MM.1S (cell line): ENCODE measurements around the gene CNTNAP2.

Experiments used
- DNase-seq: peaks from one replicate; pipeline ENCODE4 v3.0.0-alpha.2; 2015
- H2AFZ ChIP-seq: fragments of 300-600 bp; sonication (generic); 2 replicates; pipeline ENCODE4 v1.6.0; 2016; ENCODE audit warnings: antibody characterized with exemption, low read length
- H3F3A ChIP-seq: fragments of 300-600 bp; sonication (generic); 2 replicates; pipeline ENCODE4 v1.6.1; 2016; ENCODE audit warnings: mild to moderate bottlenecking, antibody characterized with exemption, low read length, moderate library complexity, mixed read lengths; ENCODE audit not compliant: insufficient read depth
- H3K27ac ChIP-seq: fragments of 300-600 bp; sonication (generic); 2 replicates; pipeline ENCODE4 v1.5.1; 2016; ENCODE audit warnings: mild to moderate bottlenecking, low read length
- H3K27me3 ChIP-seq: fragments of 300-600 bp; sonication (generic); replicated peaks from 2 replicates; pipeline ENCODE4 v1.6.0; 2016; ENCODE audit warnings: low read length; ENCODE audit not compliant: insufficient read depth
- H3K36me3 ChIP-seq: fragments of 300-600 bp; sonication (generic); replicated peaks from 2 replicates; pipeline ENCODE4 v1.6.1; 2016; ENCODE audit warnings: mild to moderate bottlenecking, low read length, mixed read lengths; ENCODE audit not compliant: insufficient read depth
- H3K4me1 ChIP-seq: fragments of 300-600 bp; sonication (generic); 2 replicates; pipeline ENCODE4 v1.6.1; 2016; ENCODE audit warnings: low read length, mixed read lengths
- H3K4me2 ChIP-seq: fragments of 300-600 bp; sonication (generic); 2 replicates; pipeline ENCODE4 v1.6.0; 2016; ENCODE audit warnings: low read depth, low read length
- H3K4me3 ChIP-seq: fragments of 300-600 bp; sonication (generic); 2 replicates; pipeline ENCODE4 v1.5.1; 2016; ENCODE audit warnings: low read length, mixed read lengths
- H3K79me2 ChIP-seq: fragments of 300-600 bp; sonication (generic); 2 replicates; pipeline ENCODE4 v1.6.1; 2016; ENCODE audit warnings: mixed run types, low read length, mixed read lengths
- H3K9ac ChIP-seq: fragments of 300-600 bp; sonication (generic); 2 replicates; pipeline ENCODE4 v1.6.1; 2016; ENCODE audit warnings: low read length, mixed read lengths
- H3K9me2 ChIP-seq: fragments of 300-600 bp; sonication (generic); replicated peaks from 2 replicates; pipeline ENCODE4 v1.6.1; 2016; ENCODE audit warnings: mild to moderate bottlenecking, low read length, mixed read lengths; ENCODE audit not compliant: insufficient read depth
- H3K9me3 ChIP-seq: fragments of 300-600 bp; sonication (generic); replicated peaks from 2 replicates; pipeline ENCODE4 v1.6.1; 2016; ENCODE audit warnings: mild to moderate bottlenecking, low read length, mixed read lengths; ENCODE audit not compliant: insufficient read depth
- H4K20me1 ChIP-seq: fragments of 300-600 bp; sonication (generic); 2 replicates; pipeline ENCODE4 v1.6.1; 2016; ENCODE audit warnings: mild to moderate bottlenecking, low read length, moderate library complexity, mixed read lengths; ENCODE audit not compliant: insufficient read depth
- CTCF ChIP-seq: fragments of 300-600 bp; sonication (generic); IDR thresholded peaks from 2 replicates; pipeline ENCODE4 v1.5.1; 2016; ENCODE audit warnings: antibody characterized with exemption, low read length, mixed read lengths
- EZH2 ChIP-seq: fragments of 300-600 bp; sonication (generic); optimal IDR thresholded peaks from 2 replicates; pipeline ENCODE3; 2017; ENCODE audit warnings: low read depth, mild to moderate bottlenecking, antibody characterized with exemption, low read length, mixed read lengths
- EZH2phosphoT487 ChIP-seq: fragments of 300-600 bp; sonication (generic); IDR thresholded peaks from 2 replicates; pipeline ENCODE4 v1.6.1; 2018; ENCODE audit warnings: antibody characterized with exemption, low read length

The CNTNAP2 gene

GRCh38 chr7:147443942-147444341, 1327.3 kb downstream of the CNTNAP2 start:
- H3K27ac ChIP-seq = no peak overlapping the region
- H3K79me2 ChIP-seq = no peaks in the 10 kb centered on the region
- no peak overlapping the region for H3K9ac ChIP-seq
- no peak overlapping the region for H2AFZ ChIP-seq
- H4K20me1 ChIP-seq = no peaks in the 10 kb centered on the region
- H3K4me3 ChIP-seq = no peak overlapping the region
- no peak for DNase-seq
- TF ChIP-seq EZH2 (no peak), CTCF (no peak), EZH2phosphoT487 (no peak)
- no peaks in the 10 kb centered on the region for H3F3A ChIP-seq
- no peak overlapping the region for H3K4me2 ChIP-seq
- H3K27me3 ChIP-seq = no peaks in the 10 kb centered on the region
- H3K9me2 ChIP-seq = no peaks in the 10 kb centered on the region
- no peaks in the 10 kb centered on the region for H3K9me3 ChIP-seq
- H3K4me1 ChIP-seq = no peaks in the 10 kb centered on the region
- H3K36me3 ChIP-seq = no peaks in the 10 kb centered on the region

DNA sequence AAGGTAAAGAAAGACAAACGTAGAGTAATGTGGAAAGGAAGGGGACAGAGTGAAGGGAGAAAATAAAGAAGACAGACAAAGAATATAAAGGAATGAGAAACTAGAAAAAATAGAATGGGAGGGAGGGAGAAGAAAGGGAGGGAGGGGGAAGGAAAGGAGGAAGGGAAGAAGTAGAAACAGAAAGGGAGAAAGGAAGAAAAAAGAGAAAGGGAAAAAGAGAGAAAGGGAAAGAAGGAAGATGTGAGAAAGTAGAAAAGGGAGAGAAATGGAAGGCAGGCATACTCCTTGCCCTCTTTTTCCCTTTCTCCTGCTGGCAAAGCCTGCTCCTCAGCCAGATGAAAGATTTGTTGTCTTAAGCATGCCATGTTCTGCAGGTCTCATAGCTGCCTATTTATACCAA, 1336.2 kb downstream of the CNTNAP2 start:
- no peaks in the 10 kb centered on the region for H3K79me2 ChIP-seq
- no peaks in the 10 kb centered on the region for H3K9me2 ChIP-seq

GRCh38 chr7:147465223-147465622, 1348.6 kb downstream of the CNTNAP2 start:
- Histone ChIP-seq H3K9me2 (no peaks in the 10 kb centered on the region; the same call in 1 of the 2 replicates), H3K79me2 (no peaks in the 10 kb centered on the region), H3K9ac (no peak overlapping the region), H2AFZ (no peak overlapping the region), H3K4me2 (no peak overlapping the region), H3K36me3 (no peaks in the 10 kb centered on the region), H3K27ac (no peak overlapping the region), H3K27me3 (no peaks in the 10 kb centered on the region), H3F3A (no peaks in the 10 kb centered on the region), H3K4me1 (no peaks in the 10 kb centered on the region), H3K9me3 (no peaks in the 10 kb centered on the region), H4K20me1 (no peaks in the 10 kb centered on the region), H3K4me3 (no peak overlapping the region)
- TF ChIP-seq CTCF (no peak), EZH2phosphoT487 (no peak), EZH2 (no peak)
- DNase-seq = no peak

More for the DNA sequence above, 1336.2 kb downstream of the CNTNAP2 start:
- Histone ChIP-seq H3K36me3 (no peaks in the 10 kb centered on the region), H3K9ac (no peak overlapping the region), H4K20me1 (no peaks in the 10 kb centered on the region), H3K9me3 (no peaks in the 10 kb centered on the region), H2AFZ (no peak overlapping the region), H3F3A (no peaks in the 10 kb centered on the region), H3K4me2 (no peak overlapping the region), H3K4me1 (no peaks in the 10 kb centered on the region), H3K27ac (no peak overlapping the region), H3K4me3 (no peak overlapping the region), H3K27me3 (no peaks in the 10 kb centered on the region)
- TF ChIP-seq CTCF (no peak), EZH2phosphoT487 (no peak), EZH2 (no peak)
- no peak for DNase-seq
